ENCODE data around the gene RGS7BP. TPM values are rescaled to one million over a fixed set of nuclear protein-coding genes. Genes with fewer than 3 reads are reported as not detected.

Gene RGS7BP
- under 1 TPM; 0.20 to 0.79 (median 0.67) TPM for polyA plus RNA-seq

DNA sequence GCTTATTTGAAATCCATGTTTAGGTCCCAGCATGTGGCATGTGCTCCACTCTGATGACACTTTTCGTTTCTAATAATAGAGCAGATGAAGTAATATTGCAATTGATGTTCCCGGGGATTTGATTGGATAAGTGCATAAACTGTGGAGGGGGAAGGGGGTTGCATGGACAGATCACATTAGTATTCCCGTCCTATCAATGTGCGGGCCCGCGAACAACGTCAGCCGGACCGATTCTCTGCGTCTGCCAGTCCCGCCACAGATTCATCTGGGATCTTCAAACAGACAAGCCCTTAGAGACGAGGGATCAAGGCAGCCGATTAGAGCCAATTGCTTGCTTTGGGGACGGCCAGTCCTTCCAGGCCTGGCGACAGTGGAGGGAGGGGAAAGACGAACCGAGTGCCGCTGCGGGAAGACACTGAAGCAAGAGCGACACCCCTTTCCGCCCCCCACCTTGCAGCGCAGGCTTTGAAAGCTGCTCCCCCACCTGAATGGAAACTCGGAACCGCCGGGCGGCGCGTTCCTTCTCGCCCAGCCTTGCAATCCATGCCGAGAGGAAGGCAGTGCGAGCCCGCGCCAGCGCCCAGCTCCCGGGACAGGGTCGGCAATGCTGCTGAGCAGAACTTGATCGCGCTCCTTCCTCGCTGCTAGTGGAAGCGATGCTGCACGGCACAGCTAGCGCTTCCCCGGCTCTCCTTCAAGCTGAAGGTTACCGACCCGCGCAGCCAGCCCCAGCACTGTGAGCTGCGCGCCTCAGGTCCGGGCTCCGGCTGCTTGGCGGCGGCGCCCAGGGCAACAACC is at the start of gene RGS7BP:
Gene RGS7BP, plus strand, starts transcription at position 247 of the 798 bp plus-strand sequence. CDS start 610 bp downstream, outside the sequence.
- WGBS, 3 donors, result 3 to 4% (median 3%) methylated on average over 53 of the region's 53 CpGs
- no peak within 1 kb of the TSS for H3K27ac ChIP-seq (ENCODE audit: low read depth, low read length)

DNA sequence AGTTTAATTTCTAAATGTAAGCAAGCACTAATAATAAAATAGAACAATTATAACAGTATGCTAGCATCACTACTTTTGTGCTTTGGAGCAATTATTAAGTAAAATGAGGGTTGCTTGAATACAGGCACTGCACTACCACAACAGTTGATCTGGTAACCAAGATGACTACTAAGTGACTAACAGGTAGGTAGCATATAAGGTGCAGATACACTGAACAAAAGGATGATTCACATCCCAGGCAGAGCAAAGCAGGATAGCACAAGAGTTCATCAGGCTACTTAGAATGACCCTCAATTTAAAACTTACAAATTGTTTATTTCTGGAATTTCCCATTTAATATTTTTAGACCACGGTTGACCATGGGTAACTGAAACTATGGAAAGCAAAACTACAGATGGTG is 48.0 kb upstream of the RGS7BP start:
- no peak overlapping the region for H3K27ac ChIP-seq (ENCODE audit: low read depth, low read length)
- WGBS, 3 donors, result 71 to 73% (median 72%) methylated on average over 1 of the region's 1 CpG

DNA sequence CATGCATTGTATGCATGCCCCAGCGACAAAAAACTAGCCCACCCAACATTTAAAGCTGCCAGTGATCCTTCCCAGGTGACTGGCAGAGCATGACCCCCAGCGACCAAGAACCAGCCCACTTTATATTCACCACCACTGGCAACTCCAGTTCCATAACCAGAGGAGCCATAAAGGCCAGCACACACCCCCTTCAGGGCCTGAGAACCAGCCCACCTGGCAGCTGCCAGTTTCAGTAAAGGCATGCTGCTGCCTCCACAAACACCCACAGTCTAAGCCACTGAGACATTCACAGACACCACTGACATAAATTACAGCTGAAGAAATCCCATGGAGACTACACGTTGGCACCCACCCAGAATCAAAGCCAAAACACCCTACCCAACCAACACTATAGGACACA is 46.9 kb upstream of the RGS7BP start:
- no peak overlapping the region for H3K27ac ChIP-seq (ENCODE audit: low read depth, low read length)
- WGBS, 3 donors, result 62 to 79% (median 79%) methylated on average over 3 of the region's 3 CpGs

DNA sequence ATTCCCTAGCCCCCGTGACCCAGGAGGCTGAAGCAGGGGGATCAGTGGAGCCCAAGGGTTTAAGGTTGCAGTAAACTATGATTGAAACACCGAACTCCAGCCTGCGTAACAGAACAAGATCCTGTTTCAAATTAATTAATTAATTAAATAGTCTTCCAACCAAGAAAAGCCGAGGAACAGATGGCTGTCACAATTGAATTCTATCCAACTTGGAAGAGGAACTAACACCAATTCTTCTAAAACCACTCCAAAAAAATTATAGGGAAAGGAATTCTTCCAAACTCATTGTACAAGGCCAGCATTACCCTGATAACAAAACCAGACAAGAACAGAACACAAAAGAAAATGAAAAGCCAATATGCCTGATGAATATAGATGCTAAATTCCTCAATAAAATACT is 43.4 kb upstream of the RGS7BP start:
- no peak overlapping the region for H3K27ac ChIP-seq (ENCODE audit: low read depth, low read length)
- 64 to 79% (median 69%) methylated on average over 4 of the region's 4 CpGs for WGBS, 3 donors

DNA sequence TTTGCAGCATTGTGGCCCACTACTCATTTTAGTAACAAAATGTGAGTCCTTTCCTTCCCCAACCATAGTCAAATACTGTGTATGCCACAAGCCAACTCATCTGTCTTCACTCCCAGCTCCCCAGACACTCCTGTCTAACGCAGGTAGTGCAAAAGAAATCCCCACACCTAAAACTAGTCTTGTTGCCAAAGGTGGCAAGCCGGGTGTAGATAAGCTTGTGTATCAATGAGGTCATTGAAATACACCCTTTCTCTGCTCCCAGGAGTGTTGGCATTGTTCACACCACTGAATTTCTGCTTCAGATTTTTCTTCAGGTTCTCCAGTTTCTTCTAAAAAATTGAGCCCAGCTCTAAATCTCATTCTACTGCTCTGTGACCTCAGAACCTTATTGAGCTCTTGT is 19.7 kb upstream of the RGS7BP start:
- WGBS, 3 donors, result 30 to 70% (median 70%) methylated on average over 2 of the region's 2 CpGs
- H3K27ac ChIP-seq (ENCODE audit: low read depth, low read length), result no peak overlapping the region

DNA sequence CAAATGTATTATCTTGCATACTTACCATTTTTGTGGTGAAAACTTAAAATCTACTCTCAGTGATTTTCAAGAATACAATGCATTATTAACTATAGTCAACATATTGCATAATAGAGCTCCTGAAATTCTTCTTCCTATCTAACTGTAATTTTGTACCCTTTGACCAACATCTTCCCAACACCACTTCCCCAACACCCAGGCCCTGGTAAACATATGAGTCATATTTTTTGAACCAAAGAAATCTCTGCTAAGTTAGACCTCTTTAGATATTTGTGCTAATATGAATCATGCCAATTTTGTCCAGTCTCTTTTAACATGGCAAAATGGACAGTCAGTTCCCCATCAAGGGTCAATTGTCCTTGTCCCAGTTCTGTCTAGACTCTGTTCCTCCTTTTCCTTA is 18.5 kb upstream of the RGS7BP start:
- H3K27ac ChIP-seq (ENCODE audit: low read depth, low read length), result no peak overlapping the region

DNA sequence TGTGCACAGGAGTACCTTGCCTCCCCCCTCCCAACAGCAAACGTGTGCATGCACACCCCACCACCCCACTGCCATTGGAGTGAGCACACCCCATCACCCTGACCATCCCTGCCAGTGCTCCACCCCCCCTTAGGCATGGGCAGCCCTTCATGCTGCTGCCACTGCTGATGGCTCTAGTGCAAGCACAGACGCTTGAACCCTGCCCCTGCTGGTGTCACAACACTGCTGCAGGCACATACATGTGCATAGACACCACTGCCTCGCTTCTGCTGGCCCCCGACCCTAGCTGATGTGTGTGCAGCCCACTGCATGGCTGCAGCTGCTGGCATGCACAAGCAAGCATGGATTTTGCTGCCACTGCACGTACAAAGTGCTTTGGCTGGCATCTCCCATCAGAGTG is 16.0 kb upstream of the RGS7BP start:
- WGBS, 3 donors, result 29 to 54% (median 46%) methylated on average over 5 of the region's 5 CpGs

DNA sequence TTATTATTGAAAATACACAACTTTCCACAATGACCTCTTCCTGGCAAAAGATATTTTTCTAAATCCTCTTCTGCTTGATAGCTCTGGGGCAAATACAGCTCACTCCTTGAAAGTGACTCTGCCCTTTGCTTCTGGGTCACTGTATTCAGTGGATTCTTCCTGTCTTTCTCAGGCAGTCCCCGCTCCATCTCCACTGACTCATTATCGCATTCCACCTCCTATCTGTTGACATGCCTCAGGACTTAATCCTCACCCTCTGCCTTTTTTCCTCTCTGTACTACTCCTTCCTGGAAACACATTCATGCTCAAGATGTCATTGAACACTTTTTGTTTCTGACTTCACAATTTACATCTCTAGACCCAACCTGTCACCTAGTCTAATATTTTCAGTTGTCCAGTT is 8.4 kb upstream of the RGS7BP start:
- WGBS, 3 donors, result 25 to 57% (median 51%) methylated on average over 2 of the region's 2 CpGs
- H3K27ac ChIP-seq (ENCODE audit: low read depth, low read length), result no peak overlapping the region

More for the DNA sequence above, 16.0 kb upstream of the RGS7BP start:
- no peak overlapping the region for H3K27ac ChIP-seq (ENCODE audit: low read depth, low read length)

DNA sequence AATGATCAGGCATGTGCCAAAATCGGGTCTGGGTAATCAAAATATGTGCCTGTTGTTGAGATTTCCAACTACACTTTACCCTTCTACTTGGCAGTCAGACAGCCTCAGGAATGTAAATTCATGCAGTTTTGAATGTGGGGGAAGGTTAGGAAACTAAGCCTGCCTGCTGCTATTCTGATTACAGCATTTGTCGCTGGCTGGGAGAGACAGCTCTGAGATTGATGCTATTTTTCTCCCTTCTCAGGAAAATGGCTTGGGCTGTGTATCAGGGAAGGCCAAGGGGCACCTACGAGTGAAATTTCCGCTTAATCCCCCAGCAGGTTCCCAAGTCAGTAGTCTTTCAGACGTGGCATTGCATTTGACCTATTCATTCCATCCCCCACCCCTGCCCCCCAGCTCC is 3.6 kb upstream of the RGS7BP start:
- no peak overlapping the region for H3K27ac ChIP-seq (ENCODE audit: low read depth, low read length)
- 18 to 37% (median 28%) methylated on average over 5 of the region's 5 CpGs for WGBS, 3 donors

DNA sequence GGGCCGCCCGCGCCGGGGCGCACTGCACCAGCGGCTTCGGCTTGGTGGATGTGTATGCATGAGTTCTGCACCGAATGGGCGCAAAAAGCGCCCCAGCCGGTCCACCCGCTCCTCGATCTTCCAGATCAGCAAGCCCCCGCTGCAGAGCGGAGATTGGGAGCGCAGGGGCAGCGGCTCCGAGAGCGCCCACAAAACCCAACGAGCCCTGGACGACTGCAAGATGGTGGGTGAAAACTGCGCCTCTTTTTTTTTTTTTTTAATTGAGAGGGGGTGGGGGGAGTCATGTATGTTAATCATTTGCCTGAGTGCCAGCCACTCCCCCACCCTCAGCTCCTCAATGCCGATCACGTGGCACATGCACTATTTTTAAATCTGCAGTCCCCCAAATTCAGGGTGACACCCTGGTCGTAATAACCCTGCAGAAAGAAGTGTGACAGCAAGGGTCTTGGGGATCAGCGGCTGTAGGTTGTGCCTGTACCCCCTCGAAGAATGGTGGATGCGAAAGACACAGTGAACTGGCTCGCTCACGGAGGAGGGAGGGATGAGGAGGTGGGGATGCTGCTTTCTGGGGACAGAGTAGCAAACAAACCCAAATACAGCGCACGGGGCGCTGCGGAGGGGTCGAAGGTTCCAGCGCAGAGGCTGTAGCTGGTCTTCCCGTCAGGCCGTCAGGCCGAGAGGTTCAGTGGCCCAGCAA is 900 bp downstream of the RGS7BP start:
- no peak overlapping the region for H3K27ac ChIP-seq (ENCODE audit: low read depth, low read length)
- WGBS, 3 donors, result 1 to 4% (median 4%) methylated on average over 38 to 39 of the region's 39 CpGs

DNA sequence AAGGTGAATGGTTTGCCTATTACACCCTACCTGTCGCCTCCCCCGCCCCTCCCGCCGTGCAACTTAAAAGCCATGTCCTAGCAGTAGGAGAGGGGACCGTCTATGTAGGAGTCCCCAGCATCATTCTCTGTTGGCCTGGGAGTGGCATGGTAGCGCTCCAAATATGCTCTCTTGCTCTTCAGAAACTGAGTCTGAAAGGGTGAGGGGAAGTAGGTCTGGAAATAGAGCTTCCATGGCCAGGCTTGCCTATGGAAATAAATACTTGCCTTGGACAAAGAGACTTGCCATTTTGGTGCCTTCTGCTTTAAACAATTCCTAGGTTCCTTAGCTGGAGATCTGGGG is 1.4 kb downstream of the RGS7BP start:
- 24 to 38% (median 24%) methylated on average over 6 of the region's 6 CpGs for WGBS, 3 donors
- H3K27ac ChIP-seq (ENCODE audit: low read depth, low read length), result no peak overlapping the region

DNA sequence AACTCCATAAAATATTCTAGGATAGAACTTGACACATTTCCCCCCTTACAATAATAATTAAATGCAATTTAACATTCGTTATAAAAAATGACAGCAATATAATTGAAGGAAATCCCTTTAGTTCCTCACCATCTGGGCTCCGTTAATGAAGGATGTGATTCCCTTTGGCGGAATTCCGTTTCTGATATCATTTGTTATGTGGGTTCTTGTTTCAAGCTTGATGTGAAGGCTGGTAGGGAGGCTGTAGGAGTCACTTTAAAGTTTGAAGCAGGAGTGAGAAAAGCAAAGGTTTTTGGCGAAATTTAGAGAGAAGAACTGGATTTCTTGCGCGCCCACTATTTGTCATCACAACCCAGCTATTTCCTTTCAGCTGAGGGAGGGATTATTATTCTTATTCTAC is 4.0 kb downstream of the RGS7BP start:
- 67 to 73% (median 72%) methylated on average over 7 of the region's 7 CpGs for WGBS, 3 donors

DNA sequence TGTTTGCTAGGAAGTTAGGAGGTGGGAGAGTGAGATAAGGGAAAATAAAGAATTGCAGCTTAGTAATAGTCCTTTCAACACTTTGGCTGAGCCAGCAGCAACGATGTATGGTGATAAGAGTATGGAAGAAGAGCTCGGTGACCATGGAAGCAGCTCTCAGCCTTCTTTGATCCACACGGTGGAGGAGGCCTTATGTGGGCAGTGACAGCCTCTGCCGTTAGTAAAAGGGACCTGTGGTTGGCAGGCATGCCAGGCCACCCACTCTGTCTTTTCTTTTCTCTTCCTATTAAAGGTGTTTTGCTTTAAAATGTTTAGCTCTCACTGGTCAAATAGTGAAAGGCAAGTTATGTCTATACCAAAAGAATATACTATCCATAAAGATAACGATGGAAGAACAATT is 7.7 kb downstream of the RGS7BP start:
- no peak overlapping the region for H3K27ac ChIP-seq (ENCODE audit: low read depth, low read length)
- 51 to 75% (median 65%) methylated on average over 5 of the region's 5 CpGs for WGBS, 3 donors

More for the DNA sequence above, 4.0 kb downstream of the RGS7BP start:
- H3K27ac ChIP-seq (ENCODE audit: low read depth, low read length), result no peak overlapping the region

DNA sequence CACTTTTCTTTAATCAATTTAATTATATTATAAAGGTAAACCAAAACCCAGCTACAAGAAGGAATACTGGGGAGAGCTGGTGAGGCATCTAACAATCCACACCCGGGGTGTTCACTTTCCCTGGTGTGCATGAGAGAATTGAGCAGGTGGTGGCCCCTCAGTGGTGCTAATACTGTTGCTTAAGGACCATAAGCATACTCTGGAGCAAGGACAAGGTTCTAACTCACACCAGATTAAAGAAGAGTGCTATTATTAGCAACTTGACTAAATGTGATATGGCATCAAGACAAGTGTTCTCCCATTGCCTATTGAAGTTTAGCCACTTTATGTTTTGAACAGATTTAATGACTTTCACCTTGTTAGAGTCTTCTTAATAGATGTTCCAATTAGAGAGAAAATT is 8.8 kb downstream of the RGS7BP start:
- WGBS, 3 donors, result 83 to 89% (median 84%) methylated on average over 1 of the region's 1 CpG

DNA sequence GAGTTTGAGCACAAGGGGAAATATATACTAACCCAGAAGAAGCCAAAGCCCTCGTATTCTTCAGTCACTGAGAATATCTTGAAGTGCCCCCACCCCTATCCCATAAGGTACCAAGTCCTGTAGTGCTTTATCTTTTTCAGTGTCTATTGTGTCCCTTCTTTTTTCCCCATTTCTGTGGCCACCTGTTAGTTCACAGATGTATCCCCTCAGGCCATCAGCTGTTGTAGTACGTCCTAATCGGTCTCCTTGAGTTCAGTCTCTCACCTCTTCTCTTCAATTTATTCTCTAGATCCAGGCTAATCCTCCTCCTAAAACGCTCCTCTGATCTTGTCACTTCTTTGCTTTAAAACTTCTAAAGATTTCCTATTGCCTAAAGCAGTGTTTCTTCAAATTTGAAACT is 10.4 kb downstream of the RGS7BP start:
- 76 to 93% (median 84%) methylated on average over 4 of the region's 4 CpGs for WGBS, 3 donors
- H3K27ac ChIP-seq (ENCODE audit: low read depth, low read length), result no peak overlapping the region

More for the DNA sequence above, 8.8 kb downstream of the RGS7BP start:
- H3K27ac ChIP-seq (ENCODE audit: low read depth, low read length), result no peak overlapping the region

DNA sequence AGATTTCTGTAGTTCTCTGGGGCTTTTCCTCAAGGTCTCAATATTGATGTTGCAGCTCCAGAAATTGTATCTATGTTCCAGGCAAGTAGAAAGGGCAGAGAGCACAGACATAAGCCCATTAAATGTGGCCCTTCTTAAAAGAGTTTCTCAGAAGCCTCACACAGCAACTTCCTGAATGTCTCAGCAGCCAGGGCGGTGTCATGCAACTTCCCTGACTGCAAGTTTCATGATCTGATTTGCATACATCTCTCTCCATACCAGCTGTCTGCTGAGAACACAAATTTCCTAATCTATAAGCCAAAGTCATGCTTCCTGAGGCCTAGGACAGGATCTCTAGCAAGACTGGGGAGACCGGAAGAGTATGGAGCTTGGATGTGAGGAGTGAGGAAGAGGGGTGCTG is 13.0 kb downstream of the RGS7BP start:
- no peak overlapping the region for H3K27ac ChIP-seq (ENCODE audit: low read depth, low read length)
- WGBS, 3 donors, result 84 to 94% (median 87%) methylated on average over 2 of the region's 2 CpGs

DNA sequence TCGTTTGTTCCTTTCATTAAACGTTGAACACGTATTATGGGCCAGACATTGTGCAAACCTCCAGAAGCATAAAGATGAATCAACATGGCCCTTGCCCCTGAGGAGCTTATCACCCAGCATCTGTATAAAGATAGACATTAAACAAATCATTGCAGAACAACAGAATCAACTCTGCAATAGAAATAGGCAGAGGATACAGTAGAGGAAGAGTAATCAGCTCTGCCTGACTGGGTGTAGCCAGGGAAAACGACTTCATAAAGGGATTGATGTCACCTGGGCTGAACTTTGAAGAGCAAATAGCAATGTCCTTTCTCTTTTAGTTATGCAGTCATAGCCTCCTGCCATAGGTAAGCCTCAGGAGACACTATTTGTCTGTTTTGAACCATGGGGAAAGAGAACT is 13.4 kb downstream of the RGS7BP start:
- 72 to 82% (median 78%) methylated on average over 4 of the region's 4 CpGs for WGBS, 3 donors
- H3K27ac ChIP-seq (ENCODE audit: low read depth, low read length), result no peak overlapping the region

DNA sequence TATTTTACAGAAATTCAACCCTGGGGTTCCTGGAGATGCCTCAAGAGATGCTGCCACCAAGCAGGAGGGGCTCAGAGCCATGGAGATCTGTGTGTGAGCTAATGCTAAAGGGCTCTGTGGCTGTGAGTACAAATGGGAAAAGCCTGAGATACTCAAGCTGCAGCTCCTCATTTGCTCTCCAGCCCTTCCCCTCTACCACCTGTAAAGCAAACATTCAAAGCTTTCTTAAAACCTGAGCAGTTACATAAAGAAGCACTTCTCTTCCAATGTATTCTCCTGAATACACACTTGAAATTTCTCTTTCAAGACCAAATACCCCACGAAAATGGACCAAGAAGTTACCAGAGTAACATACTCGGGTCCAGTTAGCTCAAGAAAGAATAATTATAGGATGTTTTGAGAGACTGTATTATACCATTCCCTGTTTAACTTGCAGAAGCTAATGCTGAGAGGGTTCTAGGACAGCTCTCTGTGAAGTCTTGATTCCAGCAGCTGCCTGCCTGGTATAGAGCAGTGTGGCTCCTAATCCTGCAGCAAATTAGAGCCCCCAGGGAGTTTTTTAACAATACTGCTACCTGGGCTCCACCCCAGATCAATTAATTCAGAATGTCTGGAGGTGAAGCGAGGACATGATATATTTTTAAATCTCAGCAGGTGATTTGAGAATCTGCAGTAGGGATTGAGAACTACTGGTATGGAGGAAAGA is 21.1 kb downstream of the RGS7BP start:
- WGBS, 3 donors, result 78 to 88% (median 83%) methylated on average over 3 of the region's 3 CpGs
- H3K27ac ChIP-seq (ENCODE audit: low read depth, low read length), result no peak overlapping the region

DNA sequence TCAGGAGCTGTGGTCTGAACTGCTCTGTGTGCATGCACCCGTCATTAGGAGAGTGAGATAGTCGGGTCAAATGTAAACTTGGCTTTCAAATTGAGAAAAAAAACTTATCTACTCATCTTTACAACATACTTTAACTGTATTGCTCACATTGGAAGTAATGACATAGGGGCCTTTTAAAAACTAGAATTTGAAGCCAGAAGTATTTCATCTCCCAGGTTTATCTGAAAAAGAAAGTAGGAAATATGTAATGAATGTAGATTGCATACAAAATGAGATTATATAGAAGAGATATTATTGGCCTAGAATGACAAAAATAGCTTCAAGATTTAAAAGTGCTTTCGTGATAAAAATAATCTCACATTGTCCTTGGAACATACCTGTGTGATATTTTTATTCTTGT is 24.3 kb downstream of the RGS7BP start:
- no peak overlapping the region for H3K27ac ChIP-seq (ENCODE audit: low read depth, low read length)
- 26 to 61% (median 56%) methylated on average over 3 of the region's 3 CpGs for WGBS, 3 donors
